GM18502 (cell line): ENCODE measurements around the gene CA10.

Experiments used
- ATAC-seq: cut with Tn5 transposase; IDR thresholded peaks from one replicate; pipeline ENCODE4 v1.9.1; 2021; ENCODE audit warnings: mild to moderate bottlenecking; ENCODE audit not compliant: unreplicated experiment, poor library complexity

Gene CA10

GRCh38 chr17:52049496-52049895 is 109.0 kb downstream of the CA10 start:
- no peak for ATAC-seq

- ATAC-seq, result no peak
Observed at GRCh38 chr17:52049051-52049450, 109.5 kb downstream of the CA10 start.

- ATAC-seq, result no peak
Observed at GRCh38 chr17:52048137-52048898, 110.2 kb downstream of the CA10 start.

GRCh38 chr17:52047086-52047485 is 111.4 kb downstream of the CA10 start:
- ATAC-seq, result no peak

- ATAC-seq, result no peak
Observed at GRCh38 chr17:52041123-52041617, 117.3 kb downstream of the CA10 start.

- no peak for ATAC-seq
Observed at GRCh38 chr17:52036416-52036815, 122.1 kb downstream of the CA10 start.

- no peak for ATAC-seq
Observed at GRCh38 chr17:52035336-52035915, 123.1 kb downstream of the CA10 start.

GRCh38 chr17:52032454-52032853 is 126.1 kb downstream of the CA10 start:
- ATAC-seq, result no peak

GRCh38 chr17:52030052-52030451 is 128.5 kb downstream of the CA10 start:
- no peak for ATAC-seq

- ATAC-seq, result no peak
Observed at GRCh38 chr17:52027620-52028295, 130.8 kb downstream of the CA10 start.

- ATAC-seq, result no peak
Observed at GRCh38 chr17:52027081-52027480, 131.4 kb downstream of the CA10 start.

GRCh38 chr17:52026075-52026474 is 132.4 kb downstream of the CA10 start:
- no peak for ATAC-seq

- no peak for ATAC-seq
Observed at GRCh38 chr17:52025236-52025635, 133.3 kb downstream of the CA10 start.

GRCh38 chr17:52024300-52024870 is 134.1 kb downstream of the CA10 start:
- ATAC-seq, result no peak

GRCh38 chr17:52011064-52011463 is 147.4 kb downstream of the CA10 start:
- ATAC-seq, result no peak

GRCh38 chr17:51999654-52000053 is 158.9 kb downstream of the CA10 start:
- no peak for ATAC-seq

GRCh38 chr17:51997723-51998122 is 160.8 kb downstream of the CA10 start:
- ATAC-seq, result no peak

- no peak for ATAC-seq
Observed at GRCh38 chr17:51995797-51996403, 162.6 kb downstream of the CA10 start.

- no peak for ATAC-seq
Observed at GRCh38 chr17:51992864-51993416, 165.6 kb downstream of the CA10 start.

- no peak for ATAC-seq
Observed at GRCh38 chr17:51971121-51971520, 187.4 kb downstream of the CA10 start.
